Stimulated activated CD4-positive, alpha-beta T cell treated with anti-CD3 and anti-CD28 coated beads, Interleukin-15, amount 100 ng/mL, for 48 hours (primary cell): Measurements from ENCODE around the gene PLXNA2.

Experiments used
- DNase-seq, 2 donors: peaks; one replicate each; pipeline ENCODE4 v3.0.0-alpha.2; 2020; ENCODE audit warnings: low read depth in 2 of 2

PLXNA2 gene

GRCh38 chr1:208042041-208042615, 202.1 kb downstream of the PLXNA2 start:
- no peak for DNase-seq

GRCh38 chr1:208041505-208041904, 202.7 kb downstream of the PLXNA2 start:
- DNase-seq, result no peak

- no peak for DNase-seq
These were observed 203.3 kb downstream of the PLXNA2 start for GRCh38 chr1:208040821-208041297.

- no peak for DNase-seq
These were observed 204.4 kb downstream of the PLXNA2 start for GRCh38 chr1:208039536-208040332.

GRCh38 chr1:208038303-208038702, 205.9 kb downstream of the PLXNA2 start:
- no peak for DNase-seq

- no peak for DNase-seq
These were observed 207.0 kb downstream of the PLXNA2 start for GRCh38 chr1:208036918-208037766.

GRCh38 chr1:208036106-208036808, 207.9 kb downstream of the PLXNA2 start:
- no peak for DNase-seq

- no peak for DNase-seq
These were observed 210.0 kb downstream of the PLXNA2 start for GRCh38 chr1:208034135-208034534.

- no peak for DNase-seq
These were observed 210.9 kb downstream of the PLXNA2 start for GRCh38 chr1:208033236-208033635.

- DNase-seq, result no peak
These were observed 212.3 kb downstream of the PLXNA2 start for GRCh38 chr1:208031932-208032320.

- DNase-seq, result no peak
These were observed 212.8 kb downstream of the PLXNA2 start for GRCh38 chr1:208031316-208031931.

- no peak for DNase-seq
These were observed 213.7 kb downstream of the PLXNA2 start for GRCh38 chr1:208030288-208031091.

- DNase-seq, result no peak
These were observed 214.6 kb downstream of the PLXNA2 start for GRCh38 chr1:208029381-208030287.

GRCh38 chr1:208028526-208028925, 215.7 kb downstream of the PLXNA2 start:
- DNase-seq, result no peak

- DNase-seq, result no peak
These were observed 216.3 kb downstream of the PLXNA2 start for GRCh38 chr1:208027861-208028260.

GRCh38 chr1:208026880-208027438, 217.2 kb downstream of the PLXNA2 start:
- no peak for DNase-seq

GRCh38 chr1:208025031-208025430, 219.2 kb downstream of the PLXNA2 start:
- DNase-seq, result no peak

- DNase-seq, result no peak
These were observed 219.8 kb downstream of the PLXNA2 start for GRCh38 chr1:208024406-208024805.

- no peak for DNase-seq
These were observed 224.9 kb downstream of the PLXNA2 start for GRCh38 chr1:208019257-208019656.
